Measurements from ENCODE around the gene RHBDD2.

DNA sequence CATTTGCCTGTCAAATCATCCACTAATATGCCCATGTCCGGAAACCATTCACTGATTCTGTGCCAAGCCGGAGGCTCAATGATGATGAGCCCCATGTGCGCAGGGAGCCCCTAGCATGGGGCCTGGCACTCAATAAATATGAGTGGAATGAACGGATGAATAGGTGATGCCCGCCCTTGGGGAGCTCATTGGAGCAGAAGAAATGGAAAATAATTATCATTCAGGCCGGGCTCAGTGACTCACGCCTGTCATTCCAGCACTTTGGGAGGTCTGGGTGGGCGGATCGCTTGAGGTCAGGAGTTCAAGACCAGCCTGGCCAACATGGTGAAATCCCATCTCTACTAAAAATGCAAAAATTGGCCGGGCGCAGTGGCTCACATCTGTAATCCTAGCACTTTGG, 11.0 kb downstream of the RHBDD2 start:
- TF ChIP-seq HCFC1 (IDR thresholded peaks at IDR 0.05; ENCODE audit: low read length) (no peak), BHLHE40 (IDR thresholded peaks at IDR 0.05; ENCODE audit: borderline replicate concordance in 1 of 2, low read depth in 2 of 2, low read length in 1 of 2) (no peak), BMI1 (IDR thresholded peaks at IDR 0.05; ENCODE audit: borderline replicate concordance) (no peak)
- TF ChIP-seq, protein P1, sequence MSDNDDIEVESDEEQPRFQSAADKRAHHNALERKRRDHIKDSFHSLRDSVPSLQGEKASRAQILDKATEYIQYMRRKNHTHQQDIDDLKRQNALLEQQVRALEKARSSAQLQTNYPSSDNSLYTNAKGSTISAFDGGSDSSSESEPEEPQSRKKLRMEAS (IDR thresholded peaks at IDR 0.05; ENCODE audit: low read depth, low read length), result no peak

All from GM12878 (cell line).